GM19099 (cell line): Measurements from ENCODE around the gene PCDHB3.

Experiments
- POLR2A ChIP-seq: IDR thresholded peaks from 3 replicates; pipeline ENCODE4 v1.6.1; 2011; ENCODE audit warnings: low read depth; ENCODE audit not compliant: insufficient read length; ENCODE audit errors: extremely low read depth

The PCDHB3 gene

DNA sequence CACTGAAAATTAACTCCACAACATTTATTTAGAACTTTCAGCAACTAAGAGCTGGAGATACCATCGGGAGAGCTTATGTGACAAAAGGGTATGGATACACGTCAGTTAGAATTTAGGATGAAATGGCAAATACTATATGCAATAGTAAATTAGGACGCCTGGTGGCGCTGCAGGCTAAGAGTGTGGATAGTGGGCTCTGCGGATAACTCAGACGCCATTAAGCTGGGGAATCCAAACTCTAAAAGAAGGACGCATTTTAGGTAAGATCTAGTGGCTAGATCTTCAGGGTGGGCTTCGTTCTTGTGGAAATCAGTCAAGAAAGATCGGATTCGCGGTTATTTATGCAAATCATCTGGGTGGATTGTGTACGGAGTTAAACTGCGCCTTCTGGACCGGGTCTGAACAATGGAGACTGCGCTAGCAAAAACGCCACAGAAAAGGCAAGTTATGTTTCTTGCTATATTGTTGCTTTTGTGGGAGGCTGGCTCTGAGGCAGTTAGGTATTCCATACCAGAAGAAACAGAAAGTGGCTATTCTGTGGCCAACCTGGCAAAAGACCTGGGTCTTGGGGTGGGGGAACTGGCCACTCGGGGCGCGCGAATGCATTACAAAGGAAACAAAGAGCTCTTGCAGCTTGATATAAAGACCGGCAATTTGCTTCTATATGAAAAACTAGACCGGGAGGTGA is 34.9 kb downstream of the PCDHB3 start, which contains the start of gene PCDHB5:
PCDHB5 (plus strand) TSS at position 177 of the 688 bp plus-strand sequence; CDS start at position 406, 229 bp downstream.
- no peak for TF ChIP-seq POLR2A

DNA sequence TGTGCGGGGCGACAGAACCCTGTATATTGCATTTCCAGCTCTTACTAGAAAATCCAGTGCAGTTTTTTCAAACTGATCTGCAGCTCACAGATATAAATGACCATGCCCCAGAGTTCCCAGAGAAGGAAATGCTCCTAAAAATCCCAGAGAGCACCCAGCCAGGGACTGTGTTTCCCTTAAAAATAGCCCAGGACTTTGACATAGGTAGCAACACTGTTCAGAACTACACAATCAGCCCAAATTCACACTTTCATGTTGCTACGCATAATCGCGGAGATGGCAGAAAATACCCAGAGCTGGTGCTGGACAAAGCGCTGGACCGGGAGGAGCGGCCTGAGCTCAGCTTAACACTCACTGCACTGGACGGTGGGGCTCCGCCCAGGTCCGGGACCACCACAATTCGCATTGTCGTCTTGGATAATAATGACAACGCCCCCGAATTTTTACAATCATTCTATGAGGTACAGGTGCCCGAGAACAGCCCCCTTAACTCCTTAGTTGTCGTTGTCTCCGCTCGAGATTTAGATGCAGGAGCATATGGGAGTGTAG is 35.5 kb downstream of the PCDHB3 start:
- TF ChIP-seq POLR2A, result no peak

DNA sequence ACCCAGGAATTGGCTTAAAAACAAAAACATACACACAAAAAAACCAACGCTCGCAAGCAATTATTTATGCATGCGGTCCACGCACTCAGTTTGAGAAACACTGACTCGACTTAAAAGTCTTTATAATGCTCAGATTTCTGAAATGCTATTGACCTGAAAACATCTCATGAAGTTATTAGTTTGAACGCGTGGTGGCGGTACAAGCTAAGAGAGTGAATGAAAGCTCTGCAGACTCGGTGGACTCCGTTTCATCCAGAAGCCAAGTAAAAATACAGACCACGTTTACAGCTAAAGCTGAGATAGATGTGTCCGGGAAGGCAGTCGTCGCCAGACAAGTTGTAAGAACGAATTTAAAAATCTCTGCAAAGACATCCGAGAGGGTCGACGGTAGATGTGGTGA is 49.5 kb downstream of the PCDHB3 start, which contains the start of gene PCDHB6:
PCDHB6 (plus strand) TSS at position 246 of the 400 bp plus-strand sequence. CDS start 201 bp downstream, outside the sequence.
- TF ChIP-seq POLR2A, result no peak

DNA sequence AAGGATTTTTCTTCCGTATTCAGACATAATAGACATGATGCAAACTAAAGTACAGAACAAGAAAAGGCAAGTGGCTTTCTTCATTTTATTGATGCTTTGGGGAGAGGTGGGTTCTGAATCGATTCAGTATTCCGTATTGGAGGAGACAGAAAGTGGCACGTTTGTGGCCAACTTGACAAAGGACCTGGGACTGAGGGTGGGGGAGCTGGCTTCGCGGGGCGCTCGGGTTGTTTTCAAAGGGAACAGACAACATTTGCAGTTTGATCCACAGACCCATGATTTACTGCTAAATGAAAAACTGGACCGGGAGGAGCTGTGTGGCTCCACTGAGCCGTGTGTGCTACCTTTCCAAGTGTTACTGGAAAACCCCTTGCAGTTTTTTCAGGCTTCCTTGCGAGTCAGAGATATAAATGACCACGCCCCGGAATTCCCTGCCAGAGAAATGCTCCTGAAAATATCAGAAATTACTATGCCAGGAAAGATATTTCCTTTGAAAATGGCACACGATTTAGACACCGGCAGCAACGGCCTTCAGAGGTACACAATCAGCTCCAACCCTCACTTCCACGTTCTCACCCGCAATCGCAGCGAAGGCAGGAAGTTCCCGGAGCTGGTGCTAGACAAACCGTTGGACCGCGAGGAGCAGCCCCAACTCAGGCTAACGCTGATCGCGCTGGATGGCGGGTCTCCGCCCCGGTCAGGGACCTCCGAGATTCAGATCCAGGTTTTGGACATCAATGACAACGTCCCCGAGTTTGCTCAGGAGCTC is 50.1 kb downstream of the PCDHB3 start:
- TF ChIP-seq POLR2A, result no peak

DNA sequence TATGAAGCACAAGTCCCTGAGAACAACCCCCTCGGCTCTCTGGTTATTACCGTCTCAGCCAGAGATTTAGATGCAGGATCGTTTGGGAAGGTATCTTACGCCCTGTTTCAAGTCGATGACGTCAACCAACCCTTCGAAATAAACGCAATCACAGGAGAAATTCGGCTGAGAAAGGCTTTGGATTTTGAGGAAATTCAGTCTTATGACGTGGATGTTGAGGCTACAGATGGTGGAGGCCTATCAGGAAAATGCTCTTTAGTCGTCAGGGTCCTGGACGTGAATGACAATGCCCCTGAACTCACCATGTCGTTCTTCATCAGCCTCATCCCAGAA is 50.7 kb downstream of the PCDHB3 start:
- no peak for TF ChIP-seq POLR2A
